ENCODE data around the gene PLEK2. TPM values are rescaled to one million over a fixed set of nuclear protein-coding genes. Genes with fewer than 3 reads are reported as not detected.

The PLEK2 gene
- total RNA-seq, 1 donor from 2014 or later: 2.5 TPM

DNA sequence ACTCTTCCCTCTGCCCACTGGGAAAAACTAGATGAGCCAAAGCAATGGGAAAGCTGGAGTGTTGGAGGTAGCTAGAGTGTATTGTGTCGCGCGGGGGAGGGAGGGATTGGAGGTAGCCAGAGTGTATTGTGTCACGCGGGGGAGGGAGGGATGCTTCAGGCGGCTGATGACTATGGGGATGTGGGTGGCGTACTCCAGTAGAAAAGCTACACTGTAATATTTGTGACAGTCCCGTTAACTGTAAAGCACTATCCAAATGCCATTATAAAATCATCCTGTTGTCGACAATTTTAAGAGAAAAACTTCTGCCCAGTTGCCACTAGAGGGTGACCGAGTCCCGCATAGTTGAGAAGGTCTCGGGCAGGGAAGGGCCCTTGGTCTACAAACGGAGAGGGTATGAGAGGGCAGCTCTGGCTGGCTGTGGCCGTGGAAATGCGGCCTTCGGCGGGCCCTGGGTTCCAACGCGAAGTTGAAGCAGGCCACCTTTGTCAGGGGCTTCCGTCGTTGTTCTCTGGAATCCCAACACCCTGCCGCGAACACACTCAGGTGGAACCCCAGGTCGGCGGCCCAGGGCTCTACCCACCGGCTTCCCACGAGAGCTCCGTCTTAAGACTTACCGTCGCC, 15.1 kb upstream of the PLEK2 start:
- H3K4me3 ChIP-seq: no peak overlapping the region
- no peaks in the 10 kb centered on the region for H3K4me1 ChIP-seq
- DNase-seq (peak; percentile 81), ATAC-seq (peak; percentile 90)
- peak; percentile 81 for TF ChIP-seq CTCF (IDR thresholded peaks at IDR 0.05)
- no peaks in the 10 kb centered on the region for H3K9me3 ChIP-seq
- no peaks in the 10 kb centered on the region for H3K36me3 ChIP-seq
- peaks cover 7% of the 10 kb centered on the region for H3K27me3 ChIP-seq
- H3K27ac ChIP-seq: no peak overlapping the region
- intact Hi-C loops (cut with DNase I): loop anchor here (5.0 kb wide), 1 partner anchor 150 kb away; no protein-coding TSS in a partner anchor

- peaks cover 7% of the 10 kb centered on the region for H3K27me3 ChIP-seq
- no peaks in the 10 kb centered on the region for H3K4me1 ChIP-seq
- no peak overlapping the region for H3K27ac ChIP-seq
- no peaks in the 10 kb centered on the region for H3K9me3 ChIP-seq
- TF ChIP-seq CTCF (IDR thresholded peaks at IDR 0.05): no peak
- DNase-seq: no peak
- H3K4me3 ChIP-seq: no peak overlapping the region
- ATAC-seq: no peak
- intact Hi-C loops (cut with DNase I): loop anchor here (5.0 kb wide), 1 partner anchor 151 kb away; no protein-coding TSS in a partner anchor
- H3K36me3 ChIP-seq: no peaks in the 10 kb centered on the region
Measured at GRCh38 chr14:67426161-67426560, 14.2 kb upstream of the PLEK2 start.

GRCh38 chr14:67425608-67426007, 13.6 kb upstream of the PLEK2 start:
- TF ChIP-seq CTCF (IDR thresholded peaks at IDR 0.05): no peak
- intact Hi-C loops (cut with DNase I): loop anchor here (5.0 kb wide), 1 partner anchor 152 kb away; no protein-coding TSS in a partner anchor
- no peaks in the 10 kb centered on the region for H3K4me1 ChIP-seq
- no peak overlapping the region for H3K27ac ChIP-seq
- ATAC-seq: no peak
- H3K4me3 ChIP-seq: no peak overlapping the region
- no peak for DNase-seq
- no peaks in the 10 kb centered on the region for H3K9me3 ChIP-seq
- H3K36me3 ChIP-seq: no peaks in the 10 kb centered on the region
- H3K27me3 ChIP-seq: peaks cover 7% of the 10 kb centered on the region

DNA sequence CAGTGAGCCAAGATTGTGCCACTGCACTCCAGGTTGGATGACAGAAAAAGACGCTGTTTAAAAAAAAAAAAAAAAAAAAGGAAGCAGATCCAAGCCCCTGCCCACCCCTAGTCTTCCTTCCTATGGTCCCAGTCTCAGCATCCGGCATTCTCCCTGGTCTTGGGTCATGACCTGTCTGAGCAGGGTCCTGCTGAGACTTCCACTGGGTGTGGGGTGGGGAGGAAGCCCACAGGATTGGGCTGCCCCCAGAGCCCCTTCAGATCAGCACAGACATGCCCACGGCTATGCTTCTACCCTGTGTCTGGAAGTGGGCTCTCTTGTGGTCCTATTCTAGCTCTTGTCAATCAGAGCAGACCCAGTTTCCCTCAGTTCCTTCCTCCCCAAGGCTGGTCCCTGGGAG, 12.6 kb upstream of the PLEK2 start:
- Histone ChIP-seq H3K9me3 (no peaks in the 10 kb centered on the region), H3K27ac (no peak overlapping the region), H3K27me3 (peaks cover 7% of the 10 kb centered on the region), H3K4me1 (no peaks in the 10 kb centered on the region), H3K4me3 (no peak overlapping the region), H3K36me3 (no peaks in the 10 kb centered on the region)
- TF ChIP-seq CTCF (IDR thresholded peaks at IDR 0.05): no peak
- no peak for ATAC-seq
- no peak for DNase-seq
- intact Hi-C loops (cut with DNase I): no loop called here

- H3K27me3 ChIP-seq: peaks cover 7% of the 10 kb centered on the region
- intact Hi-C loops (cut with DNase I): no loop called here
- DNase-seq: no peak
Measured at GRCh38 chr14:67423424-67423823, 11.5 kb upstream of the PLEK2 start.

More at GRCh38 chr14:67423424-67423823, 11.5 kb upstream of the PLEK2 start:
- no peaks in the 10 kb centered on the region for H3K9me3 ChIP-seq
- peak; percentile 55 for ATAC-seq
- TF ChIP-seq CTCF (IDR thresholded peaks at IDR 0.05): no peak
- no peak overlapping the region for H3K4me3 ChIP-seq
- no peaks in the 10 kb centered on the region for H3K36me3 ChIP-seq
- no peak overlapping the region for H3K27ac ChIP-seq
- no peaks in the 10 kb centered on the region for H3K4me1 ChIP-seq
